Stimulated activated CD8-positive, alpha-beta memory T cell treated with anti-CD3 and anti-CD28 coated beads, Interleukin-4, amount 100 ng/mL, for 48 hours (primary cell): Measurements from ENCODE around the gene NFIA.
"Not testable (repeated sequence)": the region's sequence is repeated elsewhere in the genome, so short reads cannot be mapped to it uniquely, and the experiment has no call there.

ENCODE experiments used
- DNase-seq: peaks from one replicate; pipeline ENCODE4 v3.0.0-alpha.2; 2020

NFIA gene

GRCh38 chr1:61109158-61109557, 26.8 kb downstream of the NFIA start:
- no peak for DNase-seq

GRCh38 chr1:61109910-61110309, 27.5 kb downstream of the NFIA start:
- DNase-seq, result no peak

- DNase-seq, result no peak
These were observed 28.2 kb downstream of the NFIA start for GRCh38 chr1:61110554-61110953.

- no peak for DNase-seq
These were observed 29.0 kb downstream of the NFIA start for GRCh38 chr1:61111084-61112004.

GRCh38 chr1:61114178-61114870, 32.0 kb downstream of the NFIA start:
- DNase-seq, result no peak

- no peak for DNase-seq
These were observed 33.1 kb downstream of the NFIA start for GRCh38 chr1:61115436-61115835.

GRCh38 chr1:61116421-61116820, 34.1 kb downstream of the NFIA start:
- DNase-seq, result no peak

GRCh38 chr1:61117283-61117682, 34.9 kb downstream of the NFIA start:
- DNase-seq, result no peak

GRCh38 chr1:61119085-61119484, 36.7 kb downstream of the NFIA start:
- no peak for DNase-seq

- no peak for DNase-seq
These were observed 38.0 kb downstream of the NFIA start for GRCh38 chr1:61120246-61120840.

- no peak for DNase-seq
These were observed 38.6 kb downstream of the NFIA start for GRCh38 chr1:61120998-61121397.

- DNase-seq, result no peak
These were observed 39.3 kb downstream of the NFIA start for GRCh38 chr1:61121631-61122030.

GRCh38 chr1:61122389-61122788, 40.0 kb downstream of the NFIA start:
- no peak for DNase-seq

- no peak for DNase-seq
These were observed 41.0 kb downstream of the NFIA start for GRCh38 chr1:61123326-61123725.

- DNase-seq, result no peak
These were observed 41.7 kb downstream of the NFIA start for GRCh38 chr1:61124078-61124477.

GRCh38 chr1:61124696-61125095, 42.3 kb downstream of the NFIA start:
- DNase-seq, result no peak

- DNase-seq, result no peak
These were observed 42.9 kb downstream of the NFIA start for GRCh38 chr1:61125263-61125662.

GRCh38 chr1:61125895-61126294, 43.5 kb downstream of the NFIA start:
- no peak for DNase-seq

GRCh38 chr1:61126843-61127242, 44.5 kb downstream of the NFIA start:
- DNase-seq, result not testable (repeated sequence)

- DNase-seq, result no peak
These were observed 48.1 kb downstream of the NFIA start for GRCh38 chr1:61130338-61131000.

- DNase-seq, result no peak
These were observed 48.9 kb downstream of the NFIA start for GRCh38 chr1:61131248-61131647.

- no peak for DNase-seq
These were observed 49.4 kb downstream of the NFIA start for GRCh38 chr1:61131716-61132115.

- no peak for DNase-seq
These were observed 49.8 kb downstream of the NFIA start for GRCh38 chr1:61132176-61132638.
